Measurements from ENCODE around the gene PHACTR3.

Gene PHACTR3

GRCh38 chr20:59578436-59579403, 25.6 kb upstream of the PHACTR3 start:
- no peaks in the 10 kb centered on the region for H3K36me3 ChIP-seq (ENCODE audit: control insufficient read depth, low read length)
- no peak overlapping the region for H3K27ac ChIP-seq (ENCODE audit: low read depth, low read length)
- no peaks in the 10 kb centered on the region for H4K20me1 ChIP-seq (ENCODE audit: control insufficient read depth, insufficient read depth, low read depth, low read length)
- no peaks in the 10 kb centered on the region for H3K79me2 ChIP-seq (ENCODE audit: control insufficient read depth, low read length)
- H3K9me3 ChIP-seq (ENCODE audit: control insufficient read depth, insufficient read depth, low read length): no peaks in the 10 kb centered on the region
- no peaks in the 10 kb centered on the region for H3F3A ChIP-seq (ENCODE audit: control insufficient read depth, insufficient read depth)
- TF ChIP-seq EZH2phosphoT487 (IDR thresholded peaks at IDR 0.05; ENCODE audit: borderline replicate concordance, low read length) (no peak), CTCF (IDR thresholded peaks at IDR 0.05; ENCODE audit: low read depth, low read length, poor library complexity, severe bottlenecking) (no peak)
- H3K4me3 ChIP-seq (ENCODE audit: low read length): no peak overlapping the region
- H3K27me3 ChIP-seq (ENCODE audit: control insufficient read depth, low read length): no peaks in the 10 kb centered on the region
- no peaks in the 10 kb centered on the region for H3K9me2 ChIP-seq (replicated peaks; ENCODE audit: control insufficient read depth, low read length)
- H3K4me1 ChIP-seq (ENCODE audit: control insufficient read depth, low read length): no peaks in the 10 kb centered on the region
- no peak overlapping the region for H3K4me2 ChIP-seq (ENCODE audit: low read length)

- no peaks in the 10 kb centered on the region for H3K27me3 ChIP-seq (ENCODE audit: control insufficient read depth, low read length)
- H3K4me3 ChIP-seq (ENCODE audit: low read length): no peak overlapping the region
- H3K4me1 ChIP-seq (ENCODE audit: control insufficient read depth, low read length): no peaks in the 10 kb centered on the region
- no peaks in the 10 kb centered on the region for H3K9me2 ChIP-seq (replicated peaks; ENCODE audit: control insufficient read depth, low read length)
- H3K4me2 ChIP-seq (ENCODE audit: low read length): no peak overlapping the region
- no peaks in the 10 kb centered on the region for H3K36me3 ChIP-seq (ENCODE audit: control insufficient read depth, low read length)
- no peaks in the 10 kb centered on the region for H3F3A ChIP-seq (ENCODE audit: control insufficient read depth, insufficient read depth)
- H3K9me3 ChIP-seq (ENCODE audit: control insufficient read depth, insufficient read depth, low read length): no peaks in the 10 kb centered on the region
- TF ChIP-seq EZH2phosphoT487 (IDR thresholded peaks at IDR 0.05; ENCODE audit: borderline replicate concordance, low read length): no peak
- H4K20me1 ChIP-seq (ENCODE audit: control insufficient read depth, insufficient read depth, low read depth, low read length): no peaks in the 10 kb centered on the region
- no peaks in the 10 kb centered on the region for H3K79me2 ChIP-seq (ENCODE audit: control insufficient read depth, low read length)
- H3K27ac ChIP-seq (ENCODE audit: low read depth, low read length): no peak overlapping the region
Measured at GRCh38 chr20:59579404-59580145, 24.8 kb upstream of the PHACTR3 start.

GRCh38 chr20:59580146-59580946, 24.0 kb upstream of the PHACTR3 start:
- Histone ChIP-seq H3K4me3 (ENCODE audit: low read length) (no peak overlapping the region), H3K9me2 (replicated peaks; ENCODE audit: control insufficient read depth, low read length) (no peaks in the 10 kb centered on the region), H3K27me3 (ENCODE audit: control insufficient read depth, low read length) (no peaks in the 10 kb centered on the region), H3K36me3 (ENCODE audit: control insufficient read depth, low read length) (no peaks in the 10 kb centered on the region), H3K9me3 (ENCODE audit: control insufficient read depth, insufficient read depth, low read length) (no peaks in the 10 kb centered on the region), H3F3A (ENCODE audit: control insufficient read depth, insufficient read depth) (no peaks in the 10 kb centered on the region), H3K4me2 (ENCODE audit: low read length) (no peak overlapping the region), H3K4me1 (ENCODE audit: control insufficient read depth, low read length) (no peaks in the 10 kb centered on the region), H3K79me2 (ENCODE audit: control insufficient read depth, low read length) (no peaks in the 10 kb centered on the region), H4K20me1 (ENCODE audit: control insufficient read depth, insufficient read depth, low read depth, low read length) (no peaks in the 10 kb centered on the region), H3K27ac (ENCODE audit: low read depth, low read length) (no peak overlapping the region)
- TF ChIP-seq EZH2phosphoT487 (IDR thresholded peaks at IDR 0.05; ENCODE audit: borderline replicate concordance, low read length): no peak
- TF ChIP-seq CTCF (IDR thresholded peaks at IDR 0.05; ENCODE audit: low read depth, low read length, poor library complexity, severe bottlenecking): no peak
